ENCODE data around the gene PRKCA. TPM values are rescaled to one million over a fixed set of nuclear protein-coding genes. Genes with fewer than 3 reads are reported as not detected.

PRKCA gene
- total and polyA plus RNA-seq, 10 of the 15 experiments (the other 5 are each of a cell fraction or from before 2014, with no cell fraction given), result 0.11 to 14.6 (median 0.72) TPM

GRCh38 chr17:66461343-66461995 is 159.1 kb downstream of the PRKCA start (continued):
- TF ChIP-seq, protein P1, sequence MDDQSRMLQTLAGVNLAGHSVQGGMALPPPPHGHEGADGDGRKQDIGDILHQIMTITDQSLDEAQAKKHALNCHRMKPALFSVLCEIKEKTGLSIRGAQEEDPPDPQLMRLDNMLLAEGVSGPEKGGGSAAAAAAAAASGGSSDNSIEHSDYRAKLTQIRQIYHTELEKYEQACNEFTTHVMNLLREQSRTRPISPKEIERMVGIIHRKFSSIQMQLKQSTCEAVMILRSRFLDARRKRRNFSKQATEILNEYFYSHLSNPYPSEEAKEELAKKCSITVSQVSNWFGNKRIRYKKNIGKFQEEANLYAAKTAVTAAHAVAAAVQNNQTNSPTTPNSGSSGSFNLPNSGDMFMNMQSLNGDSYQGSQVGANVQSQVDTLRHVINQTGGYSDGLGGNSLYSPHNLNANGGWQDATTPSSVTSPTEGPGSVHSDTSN (IDR thresholded peaks at IDR 0.05; ENCODE audit: insufficient replicate concordance, low read depth, low read length), result no peak
- TF ChIP-seq ATF7 (IDR thresholded peaks at IDR 0.05; ENCODE audit: low read depth) (no peak), ETV6 (conservative IDR thresholded peaks at IDR 0.05 in 1 of 2, IDR thresholded peaks at IDR 0.05 in 1 of 2; ENCODE audit: borderline replicate concordance in 1 of 2, low read depth in 1 of 2) (no peak), TCF3 (IDR thresholded peaks at IDR 0.05; ENCODE audit: borderline replicate concordance, insufficient read depth, low read depth, low read length) (no peak), DPF2 (IDR thresholded peaks at IDR 0.05) (no peak), RUNX3 (IDR thresholded peaks at IDR 0.05; ENCODE audit: low read length) (no peak), SMAD5 (IDR thresholded peaks at IDR 0.05; ENCODE audit: low read depth) (no peak), TCF12 (IDR thresholded peaks at IDR 0.05; ENCODE audit: low read depth, low read length) (no peak)

DNA sequence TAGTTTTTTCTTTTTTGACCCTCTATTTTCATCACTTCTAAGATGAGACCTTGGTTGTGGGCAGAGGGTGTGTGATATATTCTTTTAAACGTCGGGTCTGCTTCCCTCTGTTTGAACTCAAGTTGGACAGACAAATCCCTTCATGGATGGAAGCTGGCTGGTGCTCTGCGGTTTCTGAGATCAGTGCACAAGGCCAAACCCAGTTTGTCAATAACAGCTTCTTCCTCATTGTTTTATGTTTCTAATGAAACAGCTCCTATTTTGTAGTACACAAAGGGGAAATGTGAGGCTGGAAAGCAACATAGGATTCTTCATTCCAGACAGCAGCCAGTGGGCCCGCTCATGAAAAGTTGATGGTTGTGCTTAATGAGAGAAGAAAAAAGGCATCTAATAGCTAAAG is 159.6 kb downstream of the PRKCA start:
- ATAC-seq, result no peak
- Histone ChIP-seq H3K79me2 (ENCODE audit: control insufficient read depth, insufficient read depth, low read length) (no peaks in the 10 kb centered on the region), H3K27ac (ENCODE audit: control insufficient read depth, insufficient read depth) (no peak overlapping the region), H3K9me3 (replicated peaks; ENCODE audit: control insufficient read depth, insufficient read depth, low read length) (no peaks in the 10 kb centered on the region; the same call in 2 of the 3 replicates), H2AFZ (ENCODE audit: control insufficient read depth, low read depth, low read length) (no peak overlapping the region), H3K4me2 (ENCODE audit: control insufficient read depth, insufficient read depth) (no peak overlapping the region), H3K4me3 (no peak overlapping the region), H3K4me1 (ENCODE audit: control insufficient read depth, insufficient read depth, low read length) (peaks cover under 1% of the 10 kb centered on the region; the same call in 1 of the 2 replicates), H3K36me3 (ENCODE audit: control insufficient read depth in 2 of 2, insufficient read depth in 2 of 2, low read length in 1 of 2) (no peaks in the 10 kb centered on the region), H4K20me1 (ENCODE audit: control insufficient read depth, insufficient read depth) (no peaks in the 10 kb centered on the region), H3K27me3 (replicated peaks in 1 of 2; ENCODE audit: control insufficient read depth in 2 of 2, insufficient read depth in 2 of 2, low read length in 1 of 2) (no peaks in the 10 kb centered on the region), H3K9ac (ENCODE audit: control insufficient read depth, insufficient read depth, low read length) (no peak overlapping the region)
- ChIA-PET SMC1A (ENCODE audit: uncharacterized antibody, unreplicated experiment) (interaction anchor here (1.2 to 2.4 kb wide), 2 partner anchors 9 to 12 kb away, joined by 3 to 6 read pairs; no protein-coding TSS in a partner anchor), RAD21 (ENCODE audit: unreplicated experiment) (no interaction called here), POLR2A (no interaction called here), CTCF (no interaction called here)
- no TSS peak for BruUV-seq (replicated peaks)
- in situ Hi-C loops (cut with MboI) (no loop called here), intact Hi-C loops (cut with micrococcal nuclease; ENCODE audit: unreplicated experiment) (no loop called here)
- 46% methylated on average over 4 of the region's 4 CpGs for WGBS (ENCODE audit: insufficient coverage, insufficient replicate concordance, low lambda C conversion rate, missing lambda C conversion rate)
- FAIRE-seq, result no peak
- no peak for DNase-seq (ENCODE audit: low read depth, low spot score)
- TF ChIP-seq RAD21 (IDR thresholded peaks at IDR 0.05; ENCODE audit: insufficient read depth, low read depth, low read length), result no peak
- no peak for TF ChIP-seq ZNF24 (IDR thresholded peaks at IDR 0.05)
- TF ChIP-seq, protein P2, sequence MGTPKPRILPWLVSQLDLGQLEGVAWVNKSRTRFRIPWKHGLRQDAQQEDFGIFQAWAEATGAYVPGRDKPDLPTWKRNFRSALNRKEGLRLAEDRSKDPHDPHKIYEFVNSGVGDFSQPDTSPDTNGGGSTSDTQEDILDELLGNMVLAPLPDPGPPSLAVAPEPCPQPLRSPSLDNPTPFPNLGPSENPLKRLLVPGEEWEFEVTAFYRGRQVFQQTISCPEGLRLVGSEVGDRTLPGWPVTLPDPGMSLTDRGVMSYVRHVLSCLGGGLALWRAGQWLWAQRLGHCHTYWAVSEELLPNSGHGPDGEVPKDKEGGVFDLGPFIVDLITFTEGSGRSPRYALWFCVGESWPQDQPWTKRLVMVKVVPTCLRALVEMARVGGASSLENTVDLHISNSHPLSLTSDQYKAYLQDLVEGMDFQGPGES (IDR thresholded peaks at IDR 0.05), result no peak
- no peak for TF ChIP-seq FOS (IDR thresholded peaks at IDR 0.05; ENCODE audit: borderline replicate concordance, extremely low read depth, insufficient read length)
- no peak for TF ChIP-seq IKZF1 (conservative IDR thresholded peaks at IDR 0.05)
- TF ChIP-seq CHD1 (IDR thresholded peaks at IDR 0.05; ENCODE audit: low read depth, low read length), result no peak
- TF ChIP-seq NFYB (IDR thresholded peaks at IDR 0.05; ENCODE audit: insufficient read depth, low read depth, low read length), result no peak
- no peak for TF ChIP-seq SUPT20H (IDR thresholded peaks at IDR 0.05; ENCODE audit: borderline replicate concordance, control insufficient read depth, low read depth, low read length)
- TF ChIP-seq EZH2 (IDR thresholded peaks at IDR 0.05; ENCODE audit: borderline replicate concordance, control insufficient read depth, low read depth, low read length), result no peak
- TF ChIP-seq RCOR1 (conservative IDR thresholded peaks at IDR 0.05; ENCODE audit: low read depth, low read length), result no peak
- TF ChIP-seq ZNF274 (IDR thresholded peaks at IDR 0.05; ENCODE audit: insufficient read depth, insufficient read length), result no peak
- no peak for TF ChIP-seq LARP7 (IDR thresholded peaks at IDR 0.05)
- no peak for TF ChIP-seq POLR2AphosphoS5 (IDR thresholded peaks at IDR 0.05; ENCODE audit: low read length)

All from GM12878 (cell line).